GM23248 (cell line): ENCODE measurements around the gene SPEG.

Source experiments
- EZH2 ChIP-seq: fragments of 200-600 bp; sonication (generic); IDR thresholded peaks from 2 replicates; pipeline ENCODE4 v1.6.1; 2018; ENCODE audit warnings: antibody characterized with exemption, mild to moderate bottlenecking; ENCODE audit not compliant: insufficient read depth, poor library complexity, severe bottlenecking
- EZH2phosphoT487 ChIP-seq: fragments of 200-600 bp; sonication (generic); IDR thresholded peaks from 2 replicates; pipeline ENCODE4 v1.6.1; 2018; ENCODE audit warnings: antibody characterized with exemption, moderate library complexity, mild to moderate bottlenecking, low read depth; ENCODE audit not compliant: insufficient read depth

- no peak for TF ChIP-seq EZH2
- no peak for TF ChIP-seq EZH2phosphoT487
These were observed at the start of gene SPEG for GRCh38 chr2:219434718-219435525.
